22Rv1 (cell line): ENCODE results near the gene SON.

ENCODE experiments used
- H3K27ac ChIP-seq: fragments of 450-650 bp; 2 replicates; pipeline ENCODE4 v1.5.1; 2017
- ZFX ChIP-seq: fragments of 450-650 bp; IDR thresholded peaks from 2 replicates; pipeline ENCODE4 v1.6.1; 2017; ENCODE audit warnings: antibody characterized with exemption, borderline replicate concordance
- TF ChIP-seq, protein P1 (sequence below): fragments of 450-650 bp; IDR thresholded peaks from 2 replicates; pipeline ENCODE4 v1.5.1; 2017; ENCODE audit warnings: mild to moderate bottlenecking

Gene SON

DNA sequence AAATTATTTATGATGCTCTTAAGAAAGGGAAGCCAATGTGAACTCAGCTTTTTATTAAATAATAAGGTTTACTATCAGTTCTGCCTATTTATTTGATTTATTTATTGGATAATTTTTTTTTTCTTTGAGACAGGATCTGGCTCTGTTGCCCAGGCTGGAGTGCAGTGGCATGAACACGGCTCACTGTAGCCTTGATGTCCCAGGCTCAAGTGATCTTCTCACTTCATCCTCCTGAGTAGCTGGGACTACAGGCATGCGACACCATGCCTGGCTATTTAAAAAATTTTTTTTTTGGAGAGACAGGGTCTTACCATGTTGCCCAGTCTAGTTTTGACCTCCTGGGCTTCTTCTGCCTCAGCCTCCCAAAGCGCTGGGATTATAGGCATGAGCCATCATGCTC is 30.4 kb upstream of the SON start:
- TF ChIP-seq ZFX = no peak
- TF ChIP-seq, protein P1, sequence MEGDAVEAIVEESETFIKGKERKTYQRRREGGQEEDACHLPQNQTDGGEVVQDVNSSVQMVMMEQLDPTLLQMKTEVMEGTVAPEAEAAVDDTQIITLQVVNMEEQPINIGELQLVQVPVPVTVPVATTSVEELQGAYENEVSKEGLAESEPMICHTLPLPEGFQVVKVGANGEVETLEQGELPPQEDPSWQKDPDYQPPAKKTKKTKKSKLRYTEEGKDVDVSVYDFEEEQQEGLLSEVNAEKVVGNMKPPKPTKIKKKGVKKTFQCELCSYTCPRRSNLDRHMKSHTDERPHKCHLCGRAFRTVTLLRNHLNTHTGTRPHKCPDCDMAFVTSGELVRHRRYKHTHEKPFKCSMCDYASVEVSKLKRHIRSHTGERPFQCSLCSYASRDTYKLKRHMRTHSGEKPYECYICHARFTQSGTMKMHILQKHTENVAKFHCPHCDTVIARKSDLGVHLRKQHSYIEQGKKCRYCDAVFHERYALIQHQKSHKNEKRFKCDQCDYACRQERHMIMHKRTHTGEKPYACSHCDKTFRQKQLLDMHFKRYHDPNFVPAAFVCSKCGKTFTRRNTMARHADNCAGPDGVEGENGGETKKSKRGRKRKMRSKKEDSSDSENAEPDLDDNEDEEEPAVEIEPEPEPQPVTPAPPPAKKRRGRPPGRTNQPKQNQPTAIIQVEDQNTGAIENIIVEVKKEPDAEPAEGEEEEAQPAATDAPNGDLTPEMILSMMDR = no peak
- no peak overlapping the region for H3K27ac ChIP-seq

DNA sequence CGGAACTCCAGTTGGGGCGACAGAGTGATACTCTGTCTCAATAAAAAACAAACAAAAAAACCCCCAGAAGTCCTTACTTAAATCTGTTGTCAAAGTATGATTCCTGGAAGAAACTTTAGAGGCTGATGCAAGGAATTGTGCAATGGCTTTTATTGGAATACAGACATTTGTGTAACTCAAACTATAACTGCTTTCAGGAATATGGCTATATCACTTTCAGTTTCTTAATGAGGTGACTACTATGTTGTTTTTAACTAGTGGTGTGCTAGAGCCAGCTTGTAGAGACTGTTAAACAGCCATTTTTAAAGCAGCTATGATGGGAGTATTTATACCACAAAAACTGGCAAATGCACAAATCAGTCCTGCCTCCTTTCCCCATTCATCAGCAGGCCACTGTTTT is 28.6 kb upstream of the SON start:
- H3K27ac ChIP-seq = no peak overlapping the region
- no peak for TF ChIP-seq ZFX
- TF ChIP-seq, protein P1 = no peak

DNA sequence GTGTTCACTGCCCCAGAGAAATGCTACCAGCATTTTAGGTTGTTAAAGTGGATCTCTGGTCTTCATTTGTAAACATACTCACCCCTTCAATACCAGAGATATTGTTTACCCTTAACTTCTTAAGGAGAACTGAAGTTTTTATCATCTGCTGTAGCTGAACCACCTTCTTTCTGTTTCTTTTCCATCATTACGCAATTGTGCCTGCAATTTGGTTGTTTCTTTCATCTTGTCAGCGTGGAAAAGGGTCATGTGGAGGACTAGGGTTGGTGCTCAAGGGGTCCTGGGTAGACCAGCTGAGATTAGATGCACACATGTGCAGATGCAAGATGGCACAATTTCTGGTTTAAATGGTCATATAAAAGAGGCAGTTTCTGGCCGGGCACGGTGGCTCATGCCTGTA is 23.9 kb upstream of the SON start:
- H3K27ac ChIP-seq = no peak overlapping the region
- no peak for TF ChIP-seq ZFX
- TF ChIP-seq, protein P1 = no peak

DNA sequence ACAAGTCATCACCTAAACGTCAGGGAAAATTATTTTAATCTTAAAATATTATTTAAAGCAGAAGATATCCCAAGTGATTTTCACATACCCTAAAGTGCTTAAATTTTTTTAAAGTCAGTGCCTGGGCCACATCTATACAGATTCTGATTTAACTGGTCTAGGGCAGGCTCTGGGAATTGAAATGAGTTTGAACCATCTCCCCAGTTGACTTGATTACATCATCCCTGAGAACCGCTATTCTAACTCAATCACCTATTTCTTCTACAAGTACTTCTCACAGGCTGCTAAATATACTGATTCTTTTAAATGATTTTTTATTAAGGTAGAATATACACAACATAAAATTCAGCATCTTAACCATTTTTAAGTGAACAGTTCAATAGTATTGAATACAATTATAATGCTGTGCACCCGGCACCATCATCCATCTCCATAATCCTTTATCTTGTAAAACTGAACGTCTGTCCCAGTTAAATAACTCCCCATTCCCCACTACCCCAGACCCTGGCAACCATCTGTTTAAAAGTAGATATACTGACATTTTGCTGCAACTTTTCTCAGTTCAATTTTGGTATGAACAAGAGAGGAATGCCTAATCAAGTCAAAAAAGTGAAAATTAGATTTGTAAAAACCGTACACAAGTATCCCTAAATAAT is 20.4 kb upstream of the SON start:
- H3K27ac ChIP-seq = 0 out of 2 replicates have a peak overlapping the region, but pooled peaks have one; percentile 2
- TF ChIP-seq ZFX = no peak
- TF ChIP-seq, protein P1 = no peak

DNA sequence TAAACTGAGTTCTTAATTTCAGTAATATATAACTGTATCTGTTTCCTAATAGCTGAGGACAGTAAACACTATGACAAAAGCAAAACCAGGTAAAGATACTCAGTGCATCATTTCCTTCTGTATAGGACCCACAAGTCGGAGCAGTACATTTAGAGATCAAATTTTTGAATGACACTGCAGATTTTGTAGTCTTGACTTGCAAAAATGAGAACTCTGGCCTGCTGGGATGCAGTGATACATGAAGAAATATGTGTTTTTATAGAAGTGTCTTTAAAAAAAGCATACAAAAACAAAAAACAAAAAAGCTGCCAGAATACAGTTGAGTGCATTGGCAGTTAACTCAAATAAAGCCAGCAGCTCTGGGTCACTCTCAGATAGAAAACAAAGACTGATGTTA is 19.9 kb upstream of the SON start:
- no peak for TF ChIP-seq ZFX
- H3K27ac ChIP-seq = 0 out of 2 replicates have a peak overlapping the region, but pooled peaks have one; percentile 2

DNA sequence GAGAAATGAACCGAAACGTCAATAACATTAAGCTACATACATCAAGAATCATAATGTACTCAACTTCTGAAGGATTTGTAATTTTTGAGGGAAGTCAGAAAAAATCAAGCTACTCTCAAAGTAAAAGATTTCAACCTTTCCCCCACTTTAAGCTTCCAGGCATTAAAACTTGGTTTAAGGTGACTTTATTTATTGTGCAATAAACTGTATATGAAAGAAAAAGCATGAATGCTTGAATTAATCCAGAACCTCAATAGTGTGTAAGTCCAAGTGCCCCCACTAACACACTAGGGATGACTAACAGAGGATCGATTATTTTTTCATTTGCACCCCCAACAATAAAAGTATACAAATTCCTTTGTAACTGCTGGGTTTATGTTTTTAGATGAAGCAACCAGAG is 11.8 kb upstream of the SON start:
- H3K27ac ChIP-seq = no peak overlapping the region
- TF ChIP-seq ZFX = no peak
- TF ChIP-seq, protein P1 = no peak

DNA sequence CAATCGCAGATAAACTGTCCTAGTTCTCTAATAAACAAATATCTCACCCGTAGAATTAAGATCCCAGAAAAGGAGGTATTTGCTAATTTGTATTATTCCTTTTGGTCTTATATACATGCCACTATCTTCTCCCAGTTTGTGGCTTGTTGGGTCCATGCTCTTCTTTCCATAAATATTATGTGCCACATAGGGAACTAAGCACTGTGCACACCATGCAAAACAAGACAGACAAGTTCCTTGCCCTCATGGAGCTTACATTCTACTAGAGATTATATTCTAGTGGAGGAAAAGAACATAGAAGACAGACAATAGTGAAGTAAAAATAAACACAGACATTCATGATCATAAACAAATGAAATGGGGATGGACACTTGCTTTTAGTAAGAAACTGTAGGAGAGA is 5.6 kb upstream of the SON start:
- no peak for TF ChIP-seq ZFX
- TF ChIP-seq, protein P1 = no peak
- H3K27ac ChIP-seq = no peak overlapping the region

DNA sequence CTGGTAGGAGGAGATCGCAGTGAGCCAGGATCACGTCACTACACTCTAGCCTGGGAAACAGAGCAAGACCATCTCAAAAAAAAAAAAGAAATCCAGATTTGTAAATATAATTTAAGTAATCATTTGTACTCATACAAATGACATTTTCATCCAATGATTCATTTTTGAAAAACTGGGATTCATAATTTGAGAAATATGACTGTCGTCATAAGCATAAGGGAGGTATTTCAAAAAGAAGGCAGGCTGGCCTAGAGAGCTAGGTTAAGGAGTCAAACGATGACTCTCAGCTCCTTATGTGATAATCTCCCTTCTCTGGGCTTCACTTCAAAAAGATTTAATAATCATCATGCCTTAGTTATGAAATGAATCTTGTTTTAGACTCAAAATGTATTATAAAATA is 3.2 kb upstream of the SON start:
- H3K27ac ChIP-seq = no peak overlapping the region
- TF ChIP-seq, protein P1 = no peak
- no peak for TF ChIP-seq ZFX
